Measurements from ENCODE around the gene FOXJ2.

DNA sequence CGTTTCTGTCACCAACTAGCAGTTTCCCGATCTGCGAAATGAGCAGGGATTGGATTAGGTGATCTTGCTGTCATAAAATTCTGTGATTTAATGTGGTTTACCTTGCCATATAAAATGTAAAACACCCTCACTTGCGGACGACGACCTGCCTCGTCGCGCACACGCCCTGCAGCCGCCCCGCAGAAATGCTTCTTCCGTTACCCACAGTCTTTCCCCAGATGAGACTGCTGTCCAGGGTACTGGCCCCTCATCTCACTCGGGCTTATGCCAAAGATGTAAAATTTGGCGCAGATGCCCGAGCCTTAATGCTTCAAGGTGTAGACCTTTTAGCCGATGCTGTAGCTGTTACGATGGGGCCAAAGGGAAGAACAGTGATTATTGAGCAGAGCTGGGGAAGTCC, 17.7 kb upstream of the FOXJ2 start:
- TF ChIP-seq, protein P1, sequence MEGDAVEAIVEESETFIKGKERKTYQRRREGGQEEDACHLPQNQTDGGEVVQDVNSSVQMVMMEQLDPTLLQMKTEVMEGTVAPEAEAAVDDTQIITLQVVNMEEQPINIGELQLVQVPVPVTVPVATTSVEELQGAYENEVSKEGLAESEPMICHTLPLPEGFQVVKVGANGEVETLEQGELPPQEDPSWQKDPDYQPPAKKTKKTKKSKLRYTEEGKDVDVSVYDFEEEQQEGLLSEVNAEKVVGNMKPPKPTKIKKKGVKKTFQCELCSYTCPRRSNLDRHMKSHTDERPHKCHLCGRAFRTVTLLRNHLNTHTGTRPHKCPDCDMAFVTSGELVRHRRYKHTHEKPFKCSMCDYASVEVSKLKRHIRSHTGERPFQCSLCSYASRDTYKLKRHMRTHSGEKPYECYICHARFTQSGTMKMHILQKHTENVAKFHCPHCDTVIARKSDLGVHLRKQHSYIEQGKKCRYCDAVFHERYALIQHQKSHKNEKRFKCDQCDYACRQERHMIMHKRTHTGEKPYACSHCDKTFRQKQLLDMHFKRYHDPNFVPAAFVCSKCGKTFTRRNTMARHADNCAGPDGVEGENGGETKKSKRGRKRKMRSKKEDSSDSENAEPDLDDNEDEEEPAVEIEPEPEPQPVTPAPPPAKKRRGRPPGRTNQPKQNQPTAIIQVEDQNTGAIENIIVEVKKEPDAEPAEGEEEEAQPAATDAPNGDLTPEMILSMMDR (IDR thresholded peaks at IDR 0.05; ENCODE audit: low read length): no peak
- TF ChIP-seq EZH2 (optimal IDR thresholded peaks at IDR 0.05; ENCODE audit: low read depth, low read length): no peak
